ENCODE results near the gene GOLGA8N. TPM values are rescaled to one million over a fixed set of nuclear protein-coding genes. Genes with fewer than 3 reads are reported as not detected.

The GOLGA8N gene

DNA sequence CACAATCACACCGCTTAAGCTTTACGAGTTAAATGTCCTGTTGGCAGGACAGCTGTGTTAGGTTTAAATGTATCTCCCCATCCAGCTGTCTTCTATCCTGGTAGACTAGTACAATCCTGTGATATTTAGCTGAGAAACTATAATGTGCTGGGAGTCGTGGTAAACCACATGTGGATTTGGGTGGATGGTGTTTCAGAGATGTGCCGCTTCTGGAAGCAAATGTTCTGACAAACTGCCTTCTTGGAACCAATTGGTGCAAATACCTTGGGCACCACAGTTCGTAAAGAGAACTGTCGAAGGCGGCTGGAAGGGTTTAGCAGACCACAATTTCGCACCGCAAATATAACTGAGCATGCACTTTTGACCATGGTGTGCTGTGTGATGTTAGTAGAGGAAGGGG is 63.2 kb downstream of the GOLGA8N start:
- no peak overlapping the region for H3K4ac ChIP-seq (ENCODE audit: low read depth in 1 of 2, low read length in 2 of 2)

More for the DNA sequence above, 63.2 kb downstream of the GOLGA8N start:
- DNase-seq: no peak
- no peak overlapping the region for H2BK120ac ChIP-seq (ENCODE audit: low read depth, low read length)
- H2BK5ac ChIP-seq (ENCODE audit: low read depth, low read length, poor library complexity, severe bottlenecking): no peak overlapping the region
- no peak overlapping the region for H3K18ac ChIP-seq (ENCODE audit: low read depth in 1 of 2, low read length in 2 of 2)
- peak overlapping the region; percentile 9 for H4K91ac ChIP-seq (ENCODE audit: low read length)
- no peaks in the 10 kb centered on the region for H3K9me3 ChIP-seq (ENCODE audit: control insufficient read depth, low read length)
- 96% methylated on average over 9 of the region's 9 CpGs for WGBS
- H4K8ac ChIP-seq (ENCODE audit: low read length): no peak overlapping the region
- no peaks in the 10 kb centered on the region for H3K79me1 ChIP-seq (replicated peaks; ENCODE audit: low read length, poor library complexity, severe bottlenecking)
- no peaks in the 10 kb centered on the region for H3K36me3 ChIP-seq (ENCODE audit: control insufficient read depth in 1 of 2, insufficient read depth in 2 of 2, low read depth in 1 of 2, low read length in 2 of 2)
- no peak overlapping the region for H2AK5ac ChIP-seq (ENCODE audit: low read length, severe bottlenecking)
- H3K27me3 ChIP-seq (ENCODE audit: control insufficient read depth in 1 of 2, insufficient read depth in 1 of 2, low read length in 2 of 2): no peaks in the 10 kb centered on the region
- H2BK15ac ChIP-seq (ENCODE audit: low read depth, poor library complexity, severe bottlenecking): no peak overlapping the region
- no peak overlapping the region for H3K23ac ChIP-seq (ENCODE audit: low read length in 2 of 2)
- H2BK12ac ChIP-seq (ENCODE audit: low read length in 2 of 2): no peak overlapping the region
- no peak overlapping the region for H3K4me2 ChIP-seq (ENCODE audit: low read length, poor library complexity, severe bottlenecking)
- no peak overlapping the region for H3K27ac ChIP-seq (ENCODE audit: low read length, poor library complexity, severe bottlenecking)
- H3K9ac ChIP-seq (ENCODE audit: low read length): no peak overlapping the region
- H2AFZ ChIP-seq (ENCODE audit: low read depth, low read length): no peak overlapping the region
- no peak overlapping the region for H3K14ac ChIP-seq (ENCODE audit: low read length in 2 of 2)
- H3K4me3 ChIP-seq (ENCODE audit: insufficient read depth in 1 of 2, low read depth in 1 of 2, low read length in 2 of 2): no peak overlapping the region
- peaks cover 20% of the 10 kb centered on the region for H3K4me1 ChIP-seq (ENCODE audit: control insufficient read depth, insufficient read depth, low read depth, low read length)

Small RNA genes lying within 50 kb of the gene (small RNA-seq; reads per million reads assigned to genes)
- gene RN7SL286P (ENCODE audit: low read depth): not detected

All from mesenchymal stem cell (in vitro differentiated cells and primary cell).